Kasumi-1 (cell line): ENCODE data around the gene EFS.
"Not testable (repeated sequence)": the region's sequence is repeated elsewhere in the genome, so short reads cannot be mapped to it uniquely, and the experiment has no call there.

Experiments used
- DNase-seq, 2 experiments: peaks; one replicate each; lab custom pipeline; 2025; lab: John Stamatoyannopoulos, UW

The EFS gene

GRCh38 chr14:23399591-23399990 lies 34.6 kb upstream of the EFS start:
- no peak for DNase-seq

GRCh38 chr14:23399136-23399535 lies 34.2 kb upstream of the EFS start:
- no peak for DNase-seq

- no peak for DNase-seq
Measured at GRCh38 chr14:23398348-23398747, 33.4 kb upstream of the EFS start.

DNA sequence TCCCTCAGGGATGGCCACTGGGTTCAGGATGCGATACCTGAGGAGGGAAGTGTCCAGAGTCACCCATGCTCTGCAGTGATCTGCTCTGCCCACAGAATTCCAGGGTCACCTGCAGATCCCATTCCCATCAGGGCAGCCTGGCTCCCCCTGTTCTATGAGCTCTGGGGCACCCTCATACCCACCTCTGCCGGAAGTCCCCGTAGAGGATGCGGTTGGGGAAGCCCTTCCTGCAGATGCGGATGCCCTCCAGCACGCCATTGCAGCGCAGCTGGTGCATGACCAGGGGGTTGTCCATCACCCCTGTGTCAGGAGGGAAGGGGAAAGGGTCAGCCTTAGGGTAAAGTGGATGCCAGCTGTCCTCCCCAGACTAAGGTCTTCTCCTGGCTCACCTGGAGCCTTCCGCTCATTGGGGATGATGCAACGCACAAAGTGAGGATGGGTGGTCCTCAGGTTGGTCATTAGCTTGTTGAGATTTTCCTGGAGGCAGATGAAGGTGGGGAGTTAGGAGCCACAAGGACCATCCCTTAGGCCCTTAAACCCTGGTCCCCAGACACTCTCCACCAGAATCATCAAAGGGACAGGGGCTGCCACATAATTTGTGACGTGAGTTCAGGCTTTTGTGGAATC lies 31.9 kb upstream of the EFS start:
- DNase-seq = no peak

- no peak for DNase-seq
Measured at GRCh38 chr14:23396126-23396525, 31.2 kb upstream of the EFS start.

GRCh38 chr14:23392613-23393012 lies 27.6 kb upstream of the EFS start:
- no peak for DNase-seq

DNA sequence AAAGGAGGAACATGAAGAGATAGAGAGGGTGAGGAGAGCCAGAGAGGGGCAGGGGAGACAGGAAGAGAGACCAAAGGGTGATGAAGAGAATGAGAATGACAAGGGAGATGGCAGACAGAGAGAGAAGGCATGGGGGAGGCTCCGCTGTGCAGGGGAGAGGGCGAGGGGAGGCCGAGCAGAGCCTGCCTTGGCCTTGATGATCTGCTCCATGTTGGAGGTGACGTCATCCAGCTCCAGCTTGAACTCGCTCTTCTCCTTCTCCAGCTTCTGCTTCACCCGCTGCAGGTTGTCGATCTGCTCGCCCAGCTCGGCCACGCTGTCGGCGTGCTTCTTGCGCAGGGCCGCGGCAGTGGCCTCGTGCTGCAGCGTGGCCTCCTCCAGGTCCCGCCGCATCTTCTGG lies 24.9 kb upstream of the EFS start:
- DNase-seq = not testable (repeated sequence)

DNA sequence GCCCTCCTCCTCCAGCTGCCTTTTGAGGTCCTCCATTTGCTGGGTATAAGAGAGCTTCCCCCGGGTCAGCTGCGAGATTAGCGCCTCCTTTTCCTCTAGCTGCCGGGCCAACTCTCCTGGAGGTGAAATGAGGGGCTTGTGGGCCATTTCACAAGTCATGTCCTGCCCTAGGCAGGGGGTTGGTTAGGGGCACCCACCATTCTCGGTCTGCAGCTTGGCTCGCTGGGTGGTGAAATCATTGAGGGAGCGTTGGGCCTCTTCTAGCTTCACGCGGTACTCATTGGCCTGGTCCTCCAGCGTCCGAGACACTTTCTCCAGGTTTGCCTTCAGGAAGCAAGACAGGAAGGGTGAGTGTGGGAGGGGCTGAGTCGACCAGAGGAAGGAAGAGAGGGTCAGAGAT lies 24.4 kb upstream of the EFS start:
- no peak for DNase-seq

GRCh38 chr14:23388996-23389395 lies 24.0 kb upstream of the EFS start:
- DNase-seq = no peak

DNA sequence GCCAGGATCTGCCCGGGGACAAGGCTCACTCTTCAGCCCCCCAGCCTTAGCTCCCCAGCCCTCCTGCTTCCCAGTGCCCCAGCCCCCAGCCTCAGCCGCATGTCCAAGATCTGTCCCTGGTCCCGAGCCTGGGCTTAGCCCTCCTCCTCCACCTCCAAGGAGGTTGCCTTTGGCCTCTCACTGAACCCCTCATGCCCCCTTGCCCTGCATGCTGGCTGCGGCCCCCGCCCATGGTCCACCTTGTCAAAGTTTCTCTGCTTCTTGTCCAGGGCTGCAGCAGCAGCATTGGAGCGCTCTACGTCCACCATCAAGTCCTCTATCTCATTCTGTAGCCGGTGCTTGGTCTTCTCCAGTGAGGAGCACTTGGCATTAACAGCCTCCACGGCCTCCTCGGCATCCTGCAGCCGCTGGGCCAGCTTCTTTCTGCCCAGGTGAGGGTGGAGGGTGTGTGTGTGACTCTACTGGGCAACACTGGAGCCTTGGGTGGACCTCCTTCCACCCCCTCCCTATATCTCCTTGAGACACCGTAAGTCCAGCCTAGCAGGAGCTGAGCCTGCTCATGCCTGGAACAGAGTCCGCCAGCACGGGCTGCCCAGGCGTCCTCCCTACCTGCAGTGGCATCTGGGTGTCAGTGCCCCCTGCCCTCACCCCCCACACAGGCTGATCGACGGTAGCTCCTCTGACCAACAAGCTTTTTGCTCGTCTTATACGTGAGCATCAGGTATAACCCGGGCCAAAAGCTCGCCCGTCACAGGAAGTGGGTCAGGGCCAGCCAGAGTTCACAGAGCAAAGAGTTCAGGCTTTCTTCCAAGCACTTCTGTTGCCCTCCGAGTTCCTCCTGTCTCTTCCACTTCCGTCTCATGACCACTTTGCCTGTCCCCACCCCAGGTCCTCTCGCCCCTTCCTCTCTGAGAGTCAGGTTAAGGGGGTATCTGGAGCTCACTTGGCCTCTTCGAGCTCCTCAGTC lies 23.2 kb upstream of the EFS start:
- DNase-seq = no peak

GRCh38 chr14:23386999-23387398 lies 22.0 kb upstream of the EFS start:
- DNase-seq = no peak

- DNase-seq = not testable (repeated sequence)
Measured at GRCh38 chr14:23386266-23386657, 21.3 kb upstream of the EFS start.

DNA sequence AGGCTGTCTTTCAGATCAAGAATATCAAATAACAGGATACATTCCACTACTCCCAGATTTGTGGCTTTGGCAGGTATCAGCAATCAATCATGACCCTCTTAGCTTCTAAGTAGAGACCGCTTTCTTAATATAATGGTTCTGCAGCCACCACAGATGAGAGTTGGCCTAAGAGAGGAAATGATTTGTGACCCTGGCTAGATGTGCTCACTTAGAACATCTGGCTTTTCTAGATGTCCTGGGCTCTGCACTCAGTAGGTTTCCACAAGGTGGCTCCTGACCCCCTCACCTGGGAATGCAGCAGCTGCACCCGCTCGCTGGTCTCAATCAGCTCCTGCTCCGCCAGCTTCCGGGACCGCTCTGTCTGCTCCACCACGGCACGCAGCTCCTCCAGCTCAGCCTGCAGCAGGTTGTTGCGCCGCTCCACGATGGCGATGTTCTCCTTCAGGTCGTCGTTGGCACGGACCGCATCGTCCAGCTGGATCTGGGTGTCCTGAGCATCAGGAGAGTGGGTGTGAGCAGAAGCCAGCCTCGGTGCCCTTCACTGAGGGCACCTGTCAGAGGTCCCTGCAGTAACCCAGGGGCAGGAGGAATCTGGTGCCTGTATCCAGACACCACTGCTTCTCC lies 20.8 kb upstream of the EFS start:
- DNase-seq = no peak

DNA sequence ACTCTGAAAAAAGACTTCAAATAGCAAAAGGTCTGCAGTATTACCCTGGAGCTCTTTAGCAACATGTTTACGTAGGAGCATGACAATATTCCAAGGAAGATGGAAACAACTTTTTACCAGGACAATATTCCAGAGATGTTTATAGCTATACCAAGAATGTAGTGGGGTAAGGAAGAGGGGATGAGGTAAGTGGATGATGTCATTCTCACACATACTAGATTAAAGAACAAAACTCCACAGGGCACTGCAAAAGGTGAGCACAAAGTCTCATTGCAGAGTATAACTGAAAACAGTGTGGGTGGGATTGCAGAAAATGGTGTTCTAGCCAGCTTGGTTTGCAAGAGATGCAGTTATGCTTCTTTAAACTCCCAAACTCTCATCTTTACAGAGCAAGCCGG lies 20.3 kb upstream of the EFS start:
- DNase-seq = no peak

- no peak for DNase-seq
Measured at GRCh38 chr14:23384364-23385080, 19.6 kb upstream of the EFS start.

DNA sequence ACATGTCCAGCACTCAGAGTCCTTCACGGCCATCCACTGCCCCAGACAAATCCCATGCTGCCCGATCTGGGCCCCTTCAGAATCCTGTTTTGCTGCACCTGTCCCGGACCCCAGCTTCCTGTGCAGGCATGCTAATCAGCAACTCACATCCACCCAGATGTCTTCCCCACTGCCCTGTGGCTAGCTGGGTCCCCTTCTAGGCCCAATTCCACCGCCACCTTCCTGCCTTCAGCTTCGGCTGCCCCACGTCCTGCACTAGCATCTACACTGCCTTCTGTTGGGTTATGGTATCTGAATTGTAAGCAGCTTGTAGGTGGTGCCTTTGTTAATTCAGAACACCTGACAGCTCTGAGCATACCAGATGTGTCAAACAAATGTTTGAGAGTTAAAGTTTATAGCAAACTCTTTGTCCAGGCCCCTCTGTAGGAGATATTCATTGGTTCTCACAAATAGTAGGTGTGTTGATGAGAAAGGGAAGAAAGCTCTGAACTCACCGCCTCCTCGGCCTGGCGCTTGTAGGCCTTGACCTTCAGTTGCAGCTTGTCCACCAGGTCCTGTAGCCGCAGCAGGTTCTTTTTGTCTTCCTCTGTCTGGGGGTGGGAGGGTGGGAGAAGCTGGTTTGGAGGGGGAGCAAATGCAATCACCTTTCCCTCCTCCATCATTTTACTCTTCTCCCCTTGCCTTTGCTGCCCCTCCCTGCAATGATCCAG lies 17.9 kb upstream of the EFS start:
- DNase-seq = no peak

DNA sequence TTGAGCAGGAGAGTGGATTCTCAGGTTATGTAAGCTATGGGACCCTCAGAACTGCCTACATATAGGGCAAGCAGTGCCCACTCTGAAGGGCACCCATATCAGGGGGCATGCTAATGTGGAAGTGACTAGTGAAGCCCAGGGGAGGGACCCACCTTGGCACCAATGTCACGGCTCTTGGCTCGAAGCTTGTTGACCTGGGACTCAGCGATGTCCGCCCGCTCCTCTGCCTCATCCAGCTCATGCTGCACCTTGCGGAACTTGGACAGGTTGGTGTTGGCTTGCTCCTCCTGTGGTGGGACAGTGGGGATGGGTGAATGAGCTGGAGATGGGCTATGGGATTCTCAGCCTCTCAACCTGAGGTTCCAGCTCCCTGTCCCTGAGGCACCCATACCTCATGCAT lies 17.3 kb upstream of the EFS start:
- no peak for DNase-seq

- peak in 1 of 2 experiments; percentile 66 for DNase-seq
Measured at GRCh38 chr14:23381871-23382270, 16.9 kb upstream of the EFS start.

GRCh38 chr14:23380976-23381375 lies 16.0 kb upstream of the EFS start:
- no peak for DNase-seq

- no peak for DNase-seq
Measured at GRCh38 chr14:23380197-23380914, 15.4 kb upstream of the EFS start.
